GM18526 (cell line): ENCODE data around the gene CFAP43.

Experiments used
- POLR2A ChIP-seq: IDR thresholded peaks from 3 replicates; pipeline ENCODE4 v1.6.1; 2011; ENCODE audit not compliant: insufficient read length; ENCODE audit errors: extremely low read depth

The CFAP43 gene

DNA sequence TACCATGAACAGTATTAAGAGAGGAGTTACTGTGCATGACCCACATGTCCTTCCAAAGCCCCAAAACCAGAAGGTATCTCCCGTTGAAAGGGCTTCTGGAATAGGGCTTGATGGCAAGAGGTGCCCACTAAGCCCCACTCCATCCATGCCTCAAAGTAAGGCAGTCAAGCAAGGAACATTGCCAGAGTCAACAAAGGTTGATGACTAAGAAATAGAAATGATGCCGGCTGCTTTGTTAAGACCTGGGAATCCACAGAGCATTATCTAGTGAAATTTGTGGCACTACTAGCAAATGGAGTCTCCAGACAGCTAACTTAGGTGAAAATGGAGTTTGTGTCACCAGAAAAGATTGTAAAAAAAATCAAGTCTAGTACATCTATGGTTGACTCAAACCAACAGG, 104.0 kb downstream of the CFAP43 start:
- TF ChIP-seq POLR2A: no peak

DNA sequence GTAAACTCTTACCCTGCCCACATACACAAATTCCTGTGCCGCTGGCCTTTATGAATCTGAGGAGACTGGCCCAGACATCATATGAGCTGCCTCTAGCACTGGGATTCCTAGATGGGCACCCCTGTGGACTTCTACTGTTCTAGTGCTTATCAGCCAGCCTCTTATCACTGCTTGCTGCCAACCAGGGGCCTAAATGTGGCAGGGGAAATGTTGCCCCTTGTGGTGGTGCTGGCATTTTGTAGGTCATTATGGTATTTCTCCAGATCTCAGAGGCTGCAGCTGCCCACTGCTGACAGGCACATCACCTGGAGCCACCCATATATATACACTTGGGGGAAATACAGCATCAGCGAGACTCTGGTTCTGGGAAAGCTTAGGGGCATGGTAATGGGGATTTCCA, 104.8 kb downstream of the CFAP43 start:
- TF ChIP-seq POLR2A: no peak

DNA sequence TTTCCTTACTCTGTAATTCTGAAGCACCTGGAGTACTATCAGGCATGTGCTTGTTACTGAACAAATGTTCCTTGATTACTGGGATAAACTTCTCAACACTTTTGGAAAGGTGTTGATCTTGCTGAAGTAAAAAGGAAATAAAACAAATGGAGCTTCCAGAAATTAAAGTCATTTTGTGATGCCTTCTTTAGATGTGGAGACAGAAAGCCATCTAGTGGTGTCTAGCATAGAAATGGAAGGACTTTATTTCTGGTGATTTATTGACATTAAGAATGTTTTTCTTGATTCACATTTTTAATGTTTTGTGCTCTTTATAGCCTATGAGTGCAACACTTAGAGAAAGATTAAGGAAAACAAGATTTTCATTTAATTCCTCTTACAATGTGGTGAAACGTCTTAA, 108.8 kb downstream of the CFAP43 start:
- no peak for TF ChIP-seq POLR2A

DNA sequence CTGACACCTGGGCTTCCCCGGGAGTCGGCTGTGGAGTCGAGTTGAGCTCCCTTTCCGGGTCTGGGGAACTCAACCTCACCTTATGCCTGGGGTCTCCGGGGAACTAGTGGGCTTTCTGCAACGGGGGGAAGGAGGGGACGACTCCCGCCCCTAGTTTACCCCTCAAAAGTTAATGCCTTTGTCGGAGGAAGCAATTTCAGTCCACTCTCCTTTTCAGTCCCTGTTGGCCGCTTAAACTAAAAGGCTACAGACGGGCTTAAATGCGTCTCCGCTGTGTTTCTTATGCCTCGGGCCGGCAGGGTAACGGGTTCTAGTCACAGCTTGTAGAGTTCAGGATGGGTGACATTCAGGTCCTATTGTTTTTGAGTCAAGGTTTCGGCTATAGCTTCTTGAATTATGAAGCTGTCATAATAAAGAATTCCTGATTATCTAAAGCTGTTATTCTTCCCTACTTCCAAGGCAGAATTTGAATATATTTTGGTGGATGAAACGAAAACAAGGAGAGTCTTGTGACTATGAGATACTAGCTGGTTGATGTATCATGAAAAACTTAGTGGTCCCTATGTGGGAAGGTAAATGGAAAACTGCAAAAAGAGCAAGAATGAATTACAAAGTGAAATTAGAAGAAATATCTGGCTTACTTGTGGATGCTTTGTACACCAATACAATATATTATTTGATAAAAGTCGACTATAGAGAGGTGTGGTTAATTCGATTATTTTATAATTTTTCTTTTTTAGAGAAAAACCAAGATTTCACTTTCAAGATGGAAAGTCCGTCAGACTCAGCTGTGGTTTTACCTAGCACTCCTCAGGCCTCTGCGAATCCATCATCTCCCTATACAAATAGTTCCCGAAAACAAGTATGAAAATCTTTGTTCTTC, 109.7 kb downstream of the CFAP43 start:
- TF ChIP-seq POLR2A: no peak

DNA sequence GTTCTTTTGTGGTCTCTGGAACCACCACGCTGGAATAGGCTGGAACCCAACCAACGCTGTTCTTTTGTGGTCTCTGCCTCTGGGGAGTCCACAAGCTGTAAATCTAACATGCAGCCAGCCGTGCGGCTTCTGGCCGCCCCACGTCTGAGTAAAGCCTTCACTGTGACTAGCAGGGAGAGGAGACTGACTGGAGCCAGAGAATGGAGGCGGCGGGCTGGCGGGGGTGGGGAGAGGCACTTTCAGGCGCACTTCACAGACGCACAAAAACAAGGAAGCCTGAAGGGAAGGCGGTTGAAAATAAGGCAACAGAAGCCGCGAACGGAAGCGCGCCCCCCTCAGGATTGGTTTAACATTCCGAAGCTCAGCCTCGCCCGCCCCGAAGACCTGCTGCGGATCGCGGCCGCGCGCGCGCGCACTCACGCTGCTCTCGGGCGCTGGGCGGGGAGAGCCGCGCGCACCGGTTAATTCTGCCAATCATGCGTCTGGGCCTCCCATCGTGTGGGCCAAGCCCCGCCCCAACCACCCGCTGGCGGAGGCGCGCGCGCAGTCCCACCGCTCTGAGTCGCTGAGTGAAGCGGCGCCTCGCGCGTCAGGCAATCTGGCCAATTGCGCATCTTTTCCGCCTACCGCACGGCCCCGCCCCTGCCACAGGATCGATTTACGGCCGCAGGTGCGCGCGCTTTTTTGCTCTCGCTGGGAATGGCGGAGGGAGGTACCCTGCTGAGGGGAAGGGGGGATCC, 110.5 kb downstream of the CFAP43 start, which contains the start of gene SFR1:
Gene SFR1 (plus strand): TSS at position 687 of the 740 bp plus-strand sequence. CDS start 13 bp downstream, at position 700.
- TF ChIP-seq POLR2A: peak; percentile 93

DNA sequence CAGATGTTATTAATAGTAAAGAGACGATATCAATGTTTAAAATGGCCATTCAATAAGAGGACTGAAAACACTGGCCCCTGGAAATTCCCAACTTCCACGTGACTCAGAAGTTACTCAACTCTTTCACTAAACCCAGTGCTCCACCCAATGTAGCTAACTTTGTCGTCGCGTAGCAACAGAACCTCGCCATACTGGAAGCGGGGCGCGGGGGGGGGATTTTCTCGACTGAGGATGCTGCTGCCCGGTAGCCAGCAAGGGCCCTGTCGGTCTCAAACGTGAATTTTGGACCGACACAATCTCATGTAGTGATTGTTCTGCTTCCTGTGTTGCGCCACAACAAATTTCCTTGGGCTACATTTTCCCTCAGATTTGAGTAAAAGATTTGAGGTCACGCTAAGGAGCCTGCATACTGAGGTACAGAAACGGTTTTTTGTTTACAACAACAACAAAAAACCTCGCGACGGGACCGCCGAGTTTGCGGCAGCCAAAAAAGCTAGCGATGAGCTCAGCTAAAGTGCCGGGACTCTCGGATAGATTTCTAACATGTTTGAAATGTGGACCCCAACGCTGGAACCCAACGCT, 111.2 kb downstream of the CFAP43 start:
- no peak for TF ChIP-seq POLR2A

DNA sequence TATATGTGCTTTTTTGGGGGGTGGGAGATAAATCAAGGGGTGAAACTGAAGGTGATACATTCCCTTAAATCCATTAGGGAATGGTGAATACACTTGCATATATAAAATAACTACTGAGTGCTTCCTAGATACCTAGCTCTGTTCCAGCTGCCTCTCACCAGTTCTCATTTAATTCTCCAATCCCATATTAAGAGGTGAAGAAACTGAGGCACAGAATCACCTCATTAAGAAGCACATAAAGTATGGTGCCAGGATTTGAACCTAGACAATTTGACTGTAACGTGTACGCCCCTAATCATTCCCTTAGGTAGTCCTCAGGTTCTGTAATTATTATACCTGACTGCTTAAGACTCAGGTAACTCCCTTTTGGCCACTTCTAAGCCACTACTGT, 111.7 kb downstream of the CFAP43 start:
- no peak for TF ChIP-seq POLR2A

DNA sequence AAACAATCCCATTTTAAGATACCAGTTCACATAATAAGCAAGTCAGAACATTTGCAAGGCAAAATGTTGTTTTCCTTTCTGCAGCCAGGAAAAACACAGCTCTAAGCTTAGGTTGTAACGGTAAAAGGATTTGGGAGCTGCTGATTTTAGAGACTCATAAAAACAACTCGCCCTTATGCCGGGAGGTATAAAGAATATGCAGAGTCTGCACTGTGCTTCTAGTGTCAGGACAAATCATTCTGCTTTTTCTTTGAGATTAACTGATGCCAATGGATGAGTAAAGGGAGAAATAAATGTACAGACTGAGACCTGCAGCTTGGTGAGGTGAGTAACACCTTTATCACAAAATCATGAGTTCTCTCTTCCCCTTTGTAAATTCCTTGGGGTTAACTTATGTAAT, 112.2 kb downstream of the CFAP43 start:
- TF ChIP-seq POLR2A: no peak

DNA sequence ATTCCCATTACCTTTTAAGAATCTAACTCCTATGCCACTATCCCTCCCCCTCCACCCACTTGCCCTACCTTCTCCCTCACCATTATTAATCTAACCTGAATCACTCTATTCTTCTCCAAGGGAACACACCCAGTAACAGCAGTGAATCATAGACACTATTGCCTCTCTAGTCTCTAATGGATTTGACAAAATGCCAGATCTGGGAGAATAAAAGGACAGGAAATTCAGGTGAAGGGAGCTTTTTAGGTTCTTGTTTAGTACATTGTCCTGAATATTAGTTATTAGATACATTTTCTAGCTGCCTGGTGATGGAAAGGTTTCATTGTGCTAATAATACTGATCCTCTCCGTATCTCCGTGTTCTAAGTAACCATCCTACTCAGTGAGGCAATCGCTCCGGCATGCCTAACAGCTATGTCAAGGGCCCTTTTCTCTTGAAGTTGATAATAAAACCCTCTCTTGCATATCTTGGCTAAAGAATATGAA, 114.3 kb downstream of the CFAP43 start:
- no peak for TF ChIP-seq POLR2A

DNA sequence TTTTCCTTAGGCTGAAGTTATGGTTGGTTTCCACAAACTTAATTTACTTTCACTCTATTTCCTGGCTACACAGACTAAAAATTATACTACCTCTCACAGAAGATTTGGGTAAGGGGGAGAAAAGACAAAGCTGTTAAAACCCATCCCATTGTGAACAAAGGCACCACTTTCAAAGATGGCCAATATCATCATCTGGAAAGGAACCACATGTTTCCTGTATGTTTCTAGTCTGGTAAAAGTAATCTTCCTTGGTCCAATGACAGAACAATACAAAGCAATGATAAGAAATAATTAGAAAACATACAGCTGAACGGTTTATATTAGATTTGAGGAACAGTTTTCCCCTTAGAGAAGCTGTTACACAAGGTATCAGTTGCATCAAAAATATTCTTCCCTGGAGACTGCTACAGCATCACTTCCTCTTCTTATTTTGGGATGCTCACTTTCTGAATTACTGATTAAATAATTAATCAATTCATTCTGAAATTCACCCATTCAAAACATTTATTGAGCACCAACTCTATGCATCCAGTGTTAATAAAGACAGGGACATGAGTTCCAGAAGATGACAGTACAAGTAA, 118.7 kb downstream of the CFAP43 start:
- no peak for TF ChIP-seq POLR2A

DNA sequence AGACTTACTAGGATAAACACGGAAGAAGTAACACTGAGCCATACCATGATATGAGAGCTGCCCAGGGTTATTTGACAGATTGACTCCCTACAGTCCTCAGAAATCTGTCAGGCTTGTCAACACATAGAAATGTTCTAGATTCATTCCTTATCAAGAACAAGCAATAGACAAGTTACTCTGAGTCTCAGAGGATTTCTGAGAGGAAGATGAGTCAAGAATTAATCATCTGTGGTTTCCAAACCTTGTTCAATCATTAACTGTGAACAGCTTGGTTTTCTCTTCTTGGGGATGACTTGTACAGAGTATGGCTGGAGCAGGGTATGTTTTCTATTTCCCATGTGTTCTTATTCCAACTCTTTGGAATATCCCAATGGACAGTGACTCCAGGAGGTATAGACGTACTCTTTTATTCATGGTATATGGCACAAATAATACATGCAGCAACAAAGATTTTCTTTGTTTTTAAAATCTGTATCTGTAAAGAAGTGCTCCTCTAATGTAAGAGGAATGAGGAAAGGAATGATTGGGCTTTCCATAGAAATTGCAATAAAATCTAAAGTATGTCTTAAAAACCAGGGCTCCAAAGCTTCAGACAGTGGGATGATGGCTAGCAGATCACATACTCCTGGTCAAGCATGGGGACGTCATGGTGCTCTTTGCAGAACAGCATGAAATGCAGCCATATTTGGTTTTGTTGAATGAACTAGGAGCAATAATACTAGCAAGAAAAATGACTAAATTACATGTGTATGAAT, 122.1 kb downstream of the CFAP43 start:
- no peak for TF ChIP-seq POLR2A

DNA sequence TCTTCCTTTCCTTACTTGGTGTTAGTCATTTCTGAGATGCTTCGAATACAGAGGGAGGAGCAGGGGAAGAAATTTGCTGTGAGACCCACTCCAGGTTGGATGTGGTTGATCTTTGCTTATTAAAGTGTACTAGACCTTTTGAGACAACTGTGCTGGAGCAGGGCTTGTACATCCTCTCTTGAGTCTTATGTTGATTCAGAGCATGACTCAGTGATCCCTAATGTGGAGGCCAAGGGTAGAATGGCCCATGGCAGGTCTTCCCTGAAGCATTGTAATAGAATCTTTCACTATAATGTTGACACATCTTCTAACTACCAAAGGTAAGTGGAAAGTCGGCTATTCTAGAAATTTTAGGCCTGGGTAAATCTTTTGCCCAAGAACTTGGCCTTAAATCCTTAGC, 127.2 kb downstream of the CFAP43 start:
- TF ChIP-seq POLR2A: no peak

DNA sequence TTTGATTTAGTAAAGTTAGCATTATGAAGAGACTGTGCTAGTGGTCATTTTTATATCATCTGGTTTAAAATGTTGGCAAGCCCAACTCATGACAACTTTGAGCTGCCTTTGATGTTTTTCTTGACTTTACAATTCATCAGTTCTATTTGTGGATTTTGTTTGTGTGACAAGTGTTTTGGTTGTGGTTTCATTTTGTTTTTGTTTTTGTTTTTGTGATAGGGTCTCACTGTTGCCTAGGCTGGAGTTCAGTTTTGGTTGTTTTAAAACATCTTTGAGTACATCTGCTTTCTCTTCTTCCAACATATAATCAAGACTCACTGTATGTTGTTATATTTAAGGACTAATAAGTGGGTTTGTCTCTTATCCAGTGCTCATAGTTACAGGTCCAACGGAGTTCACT, 127.7 kb downstream of the CFAP43 start:
- TF ChIP-seq POLR2A: no peak

DNA sequence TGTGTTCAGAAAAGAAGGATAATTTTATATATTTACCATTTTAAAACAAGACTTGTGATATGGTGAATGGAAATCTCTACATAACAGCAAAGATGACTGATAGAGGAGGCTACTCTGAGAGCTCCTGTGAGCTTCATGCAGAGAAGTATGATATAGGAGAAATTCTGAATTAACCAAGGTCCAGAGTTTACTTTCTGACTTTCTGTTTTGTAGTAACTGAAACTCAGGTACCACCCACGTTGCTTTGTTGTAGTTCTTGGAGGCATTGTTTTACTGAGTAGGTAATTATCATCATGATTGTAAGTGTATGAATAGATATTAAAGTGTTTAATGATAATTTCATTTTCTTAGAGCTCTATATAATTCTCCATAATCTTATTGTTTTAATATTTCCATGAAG, 128.2 kb downstream of the CFAP43 start:
- no peak for TF ChIP-seq POLR2A

DNA sequence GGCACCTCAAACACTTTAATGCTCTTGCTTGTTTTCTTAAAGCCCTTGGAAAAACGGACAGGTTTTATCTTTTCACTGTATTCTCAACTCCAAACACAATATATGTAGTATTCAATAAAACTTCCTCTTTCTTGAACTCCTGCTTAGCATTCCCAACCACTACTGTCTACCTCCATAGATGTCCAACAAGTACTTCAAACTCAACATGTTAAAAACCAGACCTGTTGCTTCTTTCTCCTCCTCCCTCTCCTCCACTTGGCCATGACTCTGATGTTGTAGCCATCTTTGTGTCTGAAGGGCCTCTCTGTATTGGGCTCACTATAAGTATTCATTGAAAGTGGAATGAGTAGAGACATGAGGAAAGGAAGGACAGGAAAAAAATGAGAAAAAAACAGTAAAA, 130.3 kb downstream of the CFAP43 start:
- TF ChIP-seq POLR2A: no peak

DNA sequence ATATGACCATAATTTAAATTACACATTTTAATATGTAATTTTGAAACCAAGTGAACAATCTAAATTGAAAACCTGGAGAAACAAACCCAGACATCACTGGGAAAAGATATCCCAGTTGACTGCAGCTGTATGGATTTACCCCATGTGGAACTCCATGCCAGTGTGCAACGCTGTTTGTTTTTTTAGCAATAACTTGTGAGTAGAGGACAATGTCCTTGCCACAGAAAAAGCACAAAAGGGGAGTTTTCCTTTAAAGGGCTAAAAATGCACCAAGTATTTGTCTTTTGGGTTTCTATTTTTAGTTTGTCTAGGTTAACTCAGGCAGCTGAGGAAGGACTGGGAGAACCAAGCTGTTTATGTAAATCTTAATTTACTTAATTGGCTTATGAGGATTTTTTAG, 131.4 kb downstream of the CFAP43 start:
- no peak for TF ChIP-seq POLR2A
